ENCODE results near the gene TF. TPM values are rescaled to one million over a fixed set of nuclear protein-coding genes. Genes with fewer than 3 reads are reported as not detected.

The TF gene
- total and polyA plus RNA-seq, 10 of the 15 experiments (the other 5 are each of a cell fraction or from before 2014, with no cell fraction given): under 0.01 to 8.9 (median 0.05) TPM; not detected in 1

GRCh38 chr3:133782454-133782853, 36.3 kb downstream of the TF start:
- ATAC-seq (no peak), DNase-seq (ENCODE audit: low read depth, low spot score) (no peak), FAIRE-seq (no peak)
- ChIA-PET POLR2A (no interaction called here), CTCF (interaction anchor here (1.6 kb wide), 1 partner anchor 13 kb away, joined by 3 read pairs; no protein-coding TSS in a partner anchor), RAD21 (ENCODE audit: unreplicated experiment) (no interaction called here), SMC1A (ENCODE audit: uncharacterized antibody, unreplicated experiment) (no interaction called here)
- H3K9ac ChIP-seq (ENCODE audit: control insufficient read depth, insufficient read depth, low read length): no peak overlapping the region
- in situ Hi-C loops (cut with MboI) (no loop called here), intact Hi-C loops (cut with micrococcal nuclease; ENCODE audit: unreplicated experiment) (no loop called here)
- BruUV-seq (replicated peaks): no TSS peak
- H3K9me3 ChIP-seq (replicated peaks; ENCODE audit: control insufficient read depth, insufficient read depth, low read length): no peaks in the 10 kb centered on the region
- no peaks in the 10 kb centered on the region for H3K79me2 ChIP-seq (ENCODE audit: control insufficient read depth, insufficient read depth, low read length)
- H3K27me3 ChIP-seq (replicated peaks in 1 of 2; ENCODE audit: control insufficient read depth in 2 of 2, insufficient read depth in 2 of 2, low read length in 1 of 2): peaks cover 0 to 1% of the 10 kb centered on the region in 2 experiments; a peak in 1 of 4 replicates
- WGBS (ENCODE audit: insufficient coverage, insufficient replicate concordance, low lambda C conversion rate, missing lambda C conversion rate): 44% methylated on average over 2 of the region's 2 CpGs
- no peaks in the 10 kb centered on the region for H3K36me3 ChIP-seq (ENCODE audit: control insufficient read depth in 2 of 2, insufficient read depth in 2 of 2, low read length in 1 of 2)
- no peak overlapping the region for H3K27ac ChIP-seq (ENCODE audit: control insufficient read depth, insufficient read depth)
- H3K4me1 ChIP-seq (ENCODE audit: control insufficient read depth, insufficient read depth, low read length): no peaks in the 10 kb centered on the region
- H4K20me1 ChIP-seq (ENCODE audit: control insufficient read depth, insufficient read depth): no peaks in the 10 kb centered on the region
- no peak overlapping the region for H3K4me2 ChIP-seq (ENCODE audit: control insufficient read depth, insufficient read depth)
- H3K4me3 ChIP-seq: no peak overlapping the region
- no peak for TF ChIP-seq ZBTB4 (CRISPR knock-in tag; IDR thresholded peaks at IDR 0.05)
- no peak for TF ChIP-seq TARDBP (IDR thresholded peaks at IDR 0.05; ENCODE audit: borderline replicate concordance)
- TF ChIP-seq, protein P1, sequence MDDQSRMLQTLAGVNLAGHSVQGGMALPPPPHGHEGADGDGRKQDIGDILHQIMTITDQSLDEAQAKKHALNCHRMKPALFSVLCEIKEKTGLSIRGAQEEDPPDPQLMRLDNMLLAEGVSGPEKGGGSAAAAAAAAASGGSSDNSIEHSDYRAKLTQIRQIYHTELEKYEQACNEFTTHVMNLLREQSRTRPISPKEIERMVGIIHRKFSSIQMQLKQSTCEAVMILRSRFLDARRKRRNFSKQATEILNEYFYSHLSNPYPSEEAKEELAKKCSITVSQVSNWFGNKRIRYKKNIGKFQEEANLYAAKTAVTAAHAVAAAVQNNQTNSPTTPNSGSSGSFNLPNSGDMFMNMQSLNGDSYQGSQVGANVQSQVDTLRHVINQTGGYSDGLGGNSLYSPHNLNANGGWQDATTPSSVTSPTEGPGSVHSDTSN (IDR thresholded peaks at IDR 0.05; ENCODE audit: insufficient replicate concordance, low read depth, low read length): no peak
- no peak for TF ChIP-seq NFYB (IDR thresholded peaks at IDR 0.05; ENCODE audit: insufficient read depth, low read depth, low read length)
- no peak for TF ChIP-seq RUNX3 (IDR thresholded peaks at IDR 0.05; ENCODE audit: low read length)
- TF ChIP-seq ZNF217 (IDR thresholded peaks at IDR 0.05): no peak
- TF ChIP-seq POU2F2 (IDR thresholded peaks at IDR 0.05; ENCODE audit: borderline replicate concordance, low read depth, low read length): no peak
- no peak for TF ChIP-seq MEF2A (IDR thresholded peaks at IDR 0.05; ENCODE audit: insufficient read depth, low read depth, low read length)
- no peak for TF ChIP-seq JUNB (IDR thresholded peaks at IDR 0.05)
- no peak for TF ChIP-seq KAT2A (conservative IDR thresholded peaks at IDR 0.05; ENCODE audit: control insufficient read depth, low read depth, low read length)
- H2AFZ ChIP-seq (ENCODE audit: control insufficient read depth, low read depth, low read length): no peak overlapping the region

All from GM12878 (cell line).